H9 (cell line): ENCODE results near the gene FAM78A. TPM values are rescaled to one million over a fixed set of nuclear protein-coding genes. Genes with fewer than 3 reads are reported as not detected.

Source experiments
- DNase-seq: peaks from one replicate; pipeline ENCODE4 v3.0.0-alpha.2; 2017
- H2AFZ ChIP-seq: one replicate; pipeline ENCODE4 v1.6.1; 2013; ENCODE audit warnings: mild to moderate bottlenecking, low read length, control low read depth, moderate library complexity
- H2AK5ac ChIP-seq: 2 replicates; pipeline ENCODE4 v1.6.1; 2013; ENCODE audit warnings: low read length, control low read depth, mixed read lengths; ENCODE audit not compliant: insufficient read length
- H2BK120ac ChIP-seq: one replicate; pipeline ENCODE4 v1.6.1; 2013; ENCODE audit warnings: low read depth, mild to moderate bottlenecking, low read length, control low read depth, inconsistent platforms; ENCODE audit not compliant: poor library complexity, severe bottlenecking
- H2BK12ac ChIP-seq: 2 replicates; pipeline ENCODE4 v1.6.1; 2013; ENCODE audit warnings: low read length, control low read depth, mixed read lengths, low read depth; ENCODE audit not compliant: insufficient read length
- H2BK15ac ChIP-seq: 2 replicates; pipeline ENCODE4 v1.6.1; 2013; ENCODE audit warnings: low read depth, low read length, control low read depth
- H2BK20ac ChIP-seq: one replicate; pipeline ENCODE4 v1.6.1; 2013; ENCODE audit warnings: low read depth, mild to moderate bottlenecking, low read length, control low read depth, inconsistent platforms; ENCODE audit not compliant: poor library complexity, severe bottlenecking
- H2BK5ac ChIP-seq: 2 replicates; pipeline ENCODE4 v1.6.1; 2013; ENCODE audit warnings: low read length, control low read depth, mixed read lengths; ENCODE audit not compliant: insufficient read length
- H3K14ac ChIP-seq: 2 replicates; pipeline ENCODE4 v1.6.1; 2013; ENCODE audit warnings: low read length, control low read depth; ENCODE audit not compliant: insufficient read depth
- H3K18ac ChIP-seq: 2 replicates; pipeline ENCODE4 v1.6.1; 2013; ENCODE audit warnings: low read depth, mild to moderate bottlenecking, mixed read lengths, low read length, control low read depth; ENCODE audit not compliant: insufficient read length
- H3K23ac ChIP-seq: 2 replicates; pipeline ENCODE4 v1.6.1; 2013; ENCODE audit warnings: low read length, control low read depth, mixed read lengths, low read depth; ENCODE audit not compliant: insufficient read length
- H3K23me2 ChIP-seq: 2 replicates; pipeline ENCODE4 v1.6.1; 2013; ENCODE audit warnings: low read depth, mild to moderate bottlenecking, mixed read lengths, low read length, control low read depth; ENCODE audit not compliant: insufficient read length, poor library complexity, severe bottlenecking
- H3K27ac ChIP-seq: 2 replicates; pipeline ENCODE4 v1.5.1; 2013; ENCODE audit warnings: low read length, control low read depth, mixed read lengths, low read depth; ENCODE audit not compliant: insufficient read length
- H3K27me3 ChIP-seq: 2 replicates; pipeline ENCODE4 v1.6.1; 2013; ENCODE audit warnings: low read length, control low read depth, inconsistent platforms; ENCODE audit not compliant: insufficient read depth
- H3K4ac ChIP-seq: 2 replicates; pipeline ENCODE4 v1.6.1; 2013; ENCODE audit warnings: low read depth, mild to moderate bottlenecking, control low read depth, inconsistent platforms, low read length, moderate library complexity
- H3K4me1 ChIP-seq: 2 replicates; pipeline ENCODE4 v1.6.1; 2013; ENCODE audit warnings: low read length, control low read depth, inconsistent platforms; ENCODE audit not compliant: insufficient read depth
- H3K4me2 ChIP-seq: 2 replicates; pipeline ENCODE4 v1.6.1; 2013; ENCODE audit warnings: low read length, control low read depth, mixed read lengths; ENCODE audit not compliant: insufficient read length, insufficient read depth
- H3K56ac ChIP-seq: 2 replicates; pipeline ENCODE4 v1.6.1; 2013; ENCODE audit warnings: low read depth, mild to moderate bottlenecking, mixed read lengths, low read length, control low read depth; ENCODE audit not compliant: insufficient read length
- H3K79me1 ChIP-seq: 2 replicates; pipeline ENCODE4 v1.6.1; 2013; ENCODE audit warnings: low read depth, mild to moderate bottlenecking, moderate library complexity, low read length, control low read depth, inconsistent platforms; ENCODE audit not compliant: insufficient read depth, poor library complexity, severe bottlenecking
- H3K79me2 ChIP-seq: 2 replicates; pipeline ENCODE4 v1.6.1; 2013; ENCODE audit warnings: low read length, control low read depth, inconsistent platforms; ENCODE audit not compliant: insufficient read depth
- H3K9ac ChIP-seq: 2 replicates; pipeline ENCODE4 v1.6.1; 2013; ENCODE audit warnings: low read length, control low read depth, mixed read lengths; ENCODE audit not compliant: insufficient read length; ENCODE audit errors: extremely low read depth
- H3K9me3 ChIP-seq: one replicate; pipeline ENCODE4 v1.6.1; 2013; ENCODE audit warnings: low read depth, low read length, inconsistent platforms; ENCODE audit not compliant: control insufficient read depth
- H3T11ph ChIP-seq: one replicate; pipeline ENCODE4 v1.6.1; 2013; ENCODE audit warnings: mild to moderate bottlenecking, low read length, control low read depth, inconsistent platforms
- H4K20me1 ChIP-seq: one replicate; pipeline ENCODE4 v1.6.1; 2013; ENCODE audit not compliant: control insufficient read depth, insufficient read length, insufficient read depth
- H4K5ac ChIP-seq: 2 replicates; pipeline ENCODE4 v1.6.1; 2013; ENCODE audit warnings: low read depth, mild to moderate bottlenecking, mixed read lengths, low read length, control low read depth; ENCODE audit not compliant: insufficient read length
- H4K8ac ChIP-seq: replicated peaks from 2 replicates; pipeline ENCODE4 v1.6.1; 2013; ENCODE audit warnings: low read length, control low read depth, mixed read lengths, low read depth; ENCODE audit not compliant: insufficient read length
- H4K91ac ChIP-seq: 2 replicates; pipeline ENCODE4 v1.6.1; 2013; ENCODE audit warnings: low read depth, mild to moderate bottlenecking, moderate library complexity, mixed read lengths, low read length, control low read depth; ENCODE audit not compliant: insufficient read length
- H3K27ac Mint-ChIP-seq, 3 experiments: 2 replicates in 2 of 3; 3 replicates in 1 of 3; pipeline ENCODE4 v1.8.0; 2020 to 2021; ENCODE audit warnings: mixed read lengths in 3 of 3, mild to moderate bottlenecking in 1 of 3, moderate library complexity in 1 of 3
- H3K27me3 Mint-ChIP-seq: 2 replicates; pipeline ENCODE4 v1.8.0; 2021; ENCODE audit warnings: low read depth, mild to moderate bottlenecking, moderate library complexity, mixed read lengths
- H3K36me3 Mint-ChIP-seq, 3 experiments: 2 replicates in 2 of 3; 3 replicates in 1 of 3; pipeline ENCODE4 v1.8.0; 2020 to 2021; ENCODE audit warnings: low read depth in 3 of 3, mixed read lengths in 3 of 3; ENCODE audit not compliant: insufficient read depth in 1 of 3
- H3K4me1 Mint-ChIP-seq, 2 experiments: 2 replicates each; pipeline ENCODE4 v1.8.0; 2020; ENCODE audit warnings: mixed read lengths in 2 of 2
- H3K4me3 Mint-ChIP-seq, 2 experiments: 2 replicates in 1 of 2; 3 replicates in 1 of 2; pipeline ENCODE4 v1.8.0; 2020 to 2021; ENCODE audit warnings: mild to moderate bottlenecking in 2 of 2, mixed read lengths in 2 of 2, moderate library complexity in 1 of 2
- H3K9me3 Mint-ChIP-seq, 2 experiments: 2 replicates in 1 of 2; 3 replicates in 1 of 2; pipeline ENCODE4 v1.8.0; 2020; ENCODE audit warnings: mild to moderate bottlenecking in 2 of 2, mixed read lengths in 2 of 2, moderate library complexity in 1 of 2
- WGBS: extraction: QIAGEN DNeasy Blood & Tissue Kit; methylation state at CpG from one replicate; pipeline ENCODE4 v1.1.7; 2013; ENCODE audit warnings: missing lambda C conversion rate, low lambda C conversion rate, mixed read lengths; ENCODE audit not compliant: insufficient read length; ENCODE audit errors: extremely low coverage; 5-methylcytosine and 5-hydroxymethylcytosine counted together
- total RNA-seq: library from RNA; stranded (reverse); gene quantifications from 2 replicates; pipeline ENCODE4 v1.2.1, GENCODE V29; 2021
- TF ChIP-seq, protein P1 (sequence below): fragments of 200-600 bp; sonication (generic); conservative IDR thresholded peaks from 3 replicates; pipeline ENCODE4 v1.8.0; 2021; ENCODE audit warnings: antibody characterized with exemption, mild to moderate bottlenecking

The FAM78A gene
- total RNA-seq, 1 experiment from 2014 or later: 1.9 TPM

DNA sequence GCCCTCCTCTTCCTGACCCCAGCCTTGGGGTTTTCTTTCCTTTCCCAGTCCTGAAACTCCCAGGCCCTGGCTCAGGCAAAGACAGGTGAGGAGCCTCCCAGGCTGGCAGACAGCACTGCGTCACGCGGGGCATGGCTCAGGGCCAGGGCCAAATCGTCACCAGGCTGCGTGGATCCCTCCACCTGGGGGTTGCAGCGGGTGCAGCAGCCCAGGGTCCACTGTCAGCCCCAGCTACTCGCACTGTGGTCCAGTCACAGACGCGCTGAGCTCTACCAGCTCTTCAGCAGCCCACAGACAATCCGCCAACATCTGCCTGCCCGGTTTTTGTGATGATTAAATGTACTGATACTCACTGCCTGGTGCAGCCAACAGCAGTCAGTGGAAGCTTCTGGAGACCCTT is 12.1 kb downstream of the FAM78A start:
- Histone ChIP-seq H2BK120ac (no peak overlapping the region), H3T11ph (no peak overlapping the region), H3K14ac (no peak overlapping the region), H2AK5ac (no peak overlapping the region), H3K9ac (no peak overlapping the region), H3K56ac (no peak overlapping the region), H3K27me3 (no peaks in the 10 kb centered on the region), H2BK20ac (no peak overlapping the region), H3K27ac (no peak overlapping the region), H2BK5ac (no peak overlapping the region), H3K79me1 (no peaks in the 10 kb centered on the region), H3K23me2 (peaks cover 5% of the 10 kb centered on the region), H3K4me2 (no peak overlapping the region), H3K79me2 (no peaks in the 10 kb centered on the region), H4K91ac (no peak overlapping the region), H4K20me1 (no peaks in the 10 kb centered on the region), H3K4me1 (no peaks in the 10 kb centered on the region; the same call in 1 of the 2 replicates), H4K8ac (no peak overlapping the region), H3K9me3 (no peaks in the 10 kb centered on the region), H4K5ac (no peak overlapping the region), H3K4ac (no peak overlapping the region), H3K23ac (no peak overlapping the region), H2BK15ac (no peak overlapping the region), H3K18ac (no peak overlapping the region), H2AFZ (no peak overlapping the region), H2BK12ac (no peak overlapping the region)
- peaks cover 8 to 18% of the 10 kb centered on the region in 2 experiments for H3K4me1 Mint-ChIP-seq
- no CpG with 5 or more reads among the region's 11 CpGs for WGBS
- H3K27me3 Mint-ChIP-seq: no peaks in the 10 kb centered on the region
- DNase-seq: peak; percentile 37
- H3K36me3 Mint-ChIP-seq: peaks cover 0 to 4% (median 3%) of the 10 kb centered on the region in 3 experiments; a peak in 4 of 7 replicates
- H3K9me3 Mint-ChIP-seq: no peaks in the 10 kb centered on the region
- no peak overlapping the region for H3K4me3 Mint-ChIP-seq
- TF ChIP-seq, protein P1, sequence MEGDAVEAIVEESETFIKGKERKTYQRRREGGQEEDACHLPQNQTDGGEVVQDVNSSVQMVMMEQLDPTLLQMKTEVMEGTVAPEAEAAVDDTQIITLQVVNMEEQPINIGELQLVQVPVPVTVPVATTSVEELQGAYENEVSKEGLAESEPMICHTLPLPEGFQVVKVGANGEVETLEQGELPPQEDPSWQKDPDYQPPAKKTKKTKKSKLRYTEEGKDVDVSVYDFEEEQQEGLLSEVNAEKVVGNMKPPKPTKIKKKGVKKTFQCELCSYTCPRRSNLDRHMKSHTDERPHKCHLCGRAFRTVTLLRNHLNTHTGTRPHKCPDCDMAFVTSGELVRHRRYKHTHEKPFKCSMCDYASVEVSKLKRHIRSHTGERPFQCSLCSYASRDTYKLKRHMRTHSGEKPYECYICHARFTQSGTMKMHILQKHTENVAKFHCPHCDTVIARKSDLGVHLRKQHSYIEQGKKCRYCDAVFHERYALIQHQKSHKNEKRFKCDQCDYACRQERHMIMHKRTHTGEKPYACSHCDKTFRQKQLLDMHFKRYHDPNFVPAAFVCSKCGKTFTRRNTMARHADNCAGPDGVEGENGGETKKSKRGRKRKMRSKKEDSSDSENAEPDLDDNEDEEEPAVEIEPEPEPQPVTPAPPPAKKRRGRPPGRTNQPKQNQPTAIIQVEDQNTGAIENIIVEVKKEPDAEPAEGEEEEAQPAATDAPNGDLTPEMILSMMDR: peak; percentile 18; the same call in 1 of the 3 replicates
- H3K27ac Mint-ChIP-seq: peak overlapping the region in 1 of 3 experiments; percentile 32; a peak in 1 of 7 replicates
